Fibroblast of mammary gland (primary cell): ENCODE measurements around the gene PPFIBP2.

Experiments
- DNase-seq: peaks from one replicate; pipeline ENCODE4 v3.0.0-alpha.2; 2010; ENCODE audit warnings: low read depth
- H3K4me3 ChIP-seq: 2 replicates; pipeline ENCODE4 v1.5.1; 2011; ENCODE audit warnings: low read depth, mild to moderate bottlenecking, low read length, moderate library complexity; ENCODE audit not compliant: control insufficient read depth
- TF ChIP-seq, protein P1 (sequence below): conservative IDR thresholded peaks from 2 replicates; pipeline ENCODE4 v1.5.1; 2011; ENCODE audit warnings: low read depth, low read length, inconsistent platforms; ENCODE audit not compliant: control insufficient read depth, insufficient read depth

PPFIBP2 gene

DNA sequence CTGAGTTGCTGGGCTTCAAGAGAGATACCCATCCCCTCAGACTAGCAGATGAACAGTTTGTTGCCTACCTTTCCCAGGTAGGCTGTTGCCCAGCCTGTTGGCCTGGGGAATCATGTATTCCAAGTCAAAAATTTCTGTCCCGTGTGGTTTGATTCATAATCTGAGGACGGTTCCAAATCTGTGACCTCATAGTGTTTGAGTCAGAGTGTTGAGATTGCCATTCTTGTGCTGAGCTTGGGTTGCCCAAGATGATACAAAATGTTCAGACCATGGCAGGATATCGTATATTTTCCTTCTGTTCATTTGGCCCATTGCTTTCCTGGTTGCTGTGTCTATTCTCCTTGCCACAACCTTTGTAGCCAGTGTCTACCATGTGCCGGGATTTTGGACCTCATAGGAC, 95.2 kb downstream of the PPFIBP2 start:
- TF ChIP-seq, protein P1, sequence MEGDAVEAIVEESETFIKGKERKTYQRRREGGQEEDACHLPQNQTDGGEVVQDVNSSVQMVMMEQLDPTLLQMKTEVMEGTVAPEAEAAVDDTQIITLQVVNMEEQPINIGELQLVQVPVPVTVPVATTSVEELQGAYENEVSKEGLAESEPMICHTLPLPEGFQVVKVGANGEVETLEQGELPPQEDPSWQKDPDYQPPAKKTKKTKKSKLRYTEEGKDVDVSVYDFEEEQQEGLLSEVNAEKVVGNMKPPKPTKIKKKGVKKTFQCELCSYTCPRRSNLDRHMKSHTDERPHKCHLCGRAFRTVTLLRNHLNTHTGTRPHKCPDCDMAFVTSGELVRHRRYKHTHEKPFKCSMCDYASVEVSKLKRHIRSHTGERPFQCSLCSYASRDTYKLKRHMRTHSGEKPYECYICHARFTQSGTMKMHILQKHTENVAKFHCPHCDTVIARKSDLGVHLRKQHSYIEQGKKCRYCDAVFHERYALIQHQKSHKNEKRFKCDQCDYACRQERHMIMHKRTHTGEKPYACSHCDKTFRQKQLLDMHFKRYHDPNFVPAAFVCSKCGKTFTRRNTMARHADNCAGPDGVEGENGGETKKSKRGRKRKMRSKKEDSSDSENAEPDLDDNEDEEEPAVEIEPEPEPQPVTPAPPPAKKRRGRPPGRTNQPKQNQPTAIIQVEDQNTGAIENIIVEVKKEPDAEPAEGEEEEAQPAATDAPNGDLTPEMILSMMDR, result no peak
- H3K4me3 ChIP-seq, result no peak overlapping the region
- peak; percentile 56 for DNase-seq

DNA sequence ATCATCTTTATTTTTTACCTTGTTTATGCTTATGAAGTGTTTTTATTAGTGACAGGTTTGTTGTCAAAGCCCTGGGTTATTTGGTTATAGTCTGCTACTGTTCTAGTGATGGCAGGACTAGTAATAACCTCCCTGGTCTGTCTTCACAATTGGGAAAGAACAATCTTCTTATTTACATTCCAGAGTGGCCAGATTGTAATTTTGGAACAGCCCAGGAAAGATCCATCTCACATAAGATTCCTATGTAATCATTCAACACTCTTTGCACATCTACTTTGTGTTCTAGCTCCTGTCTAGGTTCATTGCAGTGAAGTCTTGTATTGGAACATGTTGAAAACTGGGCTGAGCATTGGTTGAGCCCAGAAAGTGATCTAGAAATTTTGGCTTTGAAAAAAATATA, 95.7 kb downstream of the PPFIBP2 start:
- TF ChIP-seq, protein P1, result no peak
- no peak overlapping the region for H3K4me3 ChIP-seq
- no peak for DNase-seq

DNA sequence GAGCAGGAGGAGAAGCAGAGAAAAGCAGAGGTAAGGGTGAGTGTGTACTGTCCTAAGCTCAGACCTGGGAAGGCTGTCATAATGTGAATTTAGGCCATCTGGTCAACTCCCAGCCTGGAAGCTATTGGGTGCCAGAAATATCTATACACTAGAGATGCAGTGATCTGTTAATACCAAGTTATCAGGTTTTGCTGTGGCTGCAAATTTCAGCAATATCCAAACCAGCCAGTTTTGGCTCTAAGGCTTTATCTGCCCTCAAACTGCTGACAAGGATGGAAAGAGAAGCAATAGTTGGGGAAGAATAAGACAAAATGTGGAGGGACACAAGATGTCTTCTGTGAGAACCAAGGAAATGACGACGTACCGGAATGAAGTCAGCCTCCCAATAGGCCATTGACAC, 96.6 kb downstream of the PPFIBP2 start:
- DNase-seq, result no peak
- H3K4me3 ChIP-seq, result no peak overlapping the region
- TF ChIP-seq, protein P1, result no peak

DNA sequence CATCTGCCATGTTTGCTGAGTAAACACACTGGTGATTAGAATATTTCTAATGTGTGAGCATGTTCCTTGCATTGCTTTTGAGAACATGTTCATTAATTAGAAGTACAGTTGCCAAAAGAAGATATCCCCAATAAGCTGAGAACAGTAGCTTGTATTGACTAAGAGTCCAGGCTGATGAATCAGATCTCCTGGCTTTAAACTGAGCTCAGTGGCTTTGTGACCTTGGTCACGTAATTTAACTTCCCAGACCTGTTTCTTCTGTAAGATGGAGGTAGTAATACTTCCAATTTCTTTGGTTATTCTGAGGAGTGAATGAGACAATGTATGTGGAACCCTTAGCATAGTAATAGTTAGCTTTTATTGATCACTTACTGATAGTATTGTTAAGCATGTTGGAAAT, 97.6 kb downstream of the PPFIBP2 start:
- no peak overlapping the region for H3K4me3 ChIP-seq
- TF ChIP-seq, protein P1, result no peak
- DNase-seq, result no peak

DNA sequence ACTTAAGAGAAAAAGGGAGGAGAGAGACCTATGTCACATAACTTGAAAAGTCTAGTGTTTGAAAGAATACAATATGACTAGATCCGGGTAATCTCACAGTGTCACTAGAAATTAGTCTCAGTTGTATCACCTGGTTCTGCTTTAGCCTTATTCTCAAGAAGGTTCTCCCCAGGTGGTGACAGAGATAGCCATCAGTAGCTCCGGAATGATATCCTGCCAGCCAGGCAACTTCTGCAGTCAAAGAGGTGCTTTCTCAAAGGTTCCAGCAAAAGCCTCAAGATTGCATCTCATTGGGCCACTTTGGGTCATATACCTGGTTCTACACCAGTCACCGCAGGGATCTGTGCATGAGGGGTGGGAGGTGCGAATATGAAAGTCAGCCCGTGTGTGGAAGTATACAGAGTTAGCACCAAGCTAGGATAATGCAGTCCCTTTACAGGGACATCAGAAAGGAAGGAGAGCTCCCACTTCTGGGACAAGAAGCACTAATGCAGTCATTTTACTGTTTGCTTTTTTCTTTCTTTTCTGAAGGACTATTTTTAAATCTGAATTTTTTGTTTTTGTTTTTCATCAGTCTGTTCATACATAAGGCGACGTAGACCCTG, 98.4 kb downstream of the PPFIBP2 start:
- TF ChIP-seq, protein P1, result no peak
- DNase-seq, result no peak
- no peak overlapping the region for H3K4me3 ChIP-seq

DNA sequence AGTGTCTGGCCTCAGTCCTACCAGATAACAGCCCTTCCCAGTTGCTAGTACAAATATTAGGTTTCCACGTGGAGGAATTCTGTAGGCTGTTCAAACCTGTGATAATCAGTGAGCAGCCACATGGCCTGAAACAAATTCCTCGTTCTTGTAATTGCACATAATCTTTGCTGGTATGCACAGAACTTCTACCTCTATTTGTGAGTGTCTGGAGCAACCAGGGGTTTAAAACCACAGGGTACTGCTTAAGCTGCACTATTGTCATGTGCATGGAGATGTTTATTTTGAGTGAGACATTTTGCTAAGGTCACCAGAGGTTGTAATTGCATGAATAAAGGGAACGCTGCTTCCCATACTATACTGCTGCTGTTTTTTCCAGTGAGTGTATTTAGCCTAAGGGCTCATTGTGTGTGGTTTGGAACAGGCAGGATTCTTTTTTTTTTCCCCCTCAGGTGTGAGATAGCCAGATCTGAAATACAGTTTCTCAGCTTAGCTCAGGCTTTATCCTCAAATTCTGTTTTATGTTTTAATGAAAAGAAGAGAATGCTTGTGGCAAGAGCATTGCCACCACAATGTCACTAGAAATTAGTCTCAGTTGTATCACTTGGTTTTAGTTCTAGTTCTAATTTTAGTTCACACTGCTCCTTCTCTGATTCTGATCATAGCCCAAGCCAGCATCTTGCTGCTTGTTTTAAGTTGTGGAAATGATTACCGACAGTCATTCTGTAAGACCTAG, 99.0 kb downstream of the PPFIBP2 start:
- no peak overlapping the region for H3K4me3 ChIP-seq
- TF ChIP-seq, protein P1, result no peak
- no peak for DNase-seq
